GM20431 (cell line): Measurements from ENCODE around the gene CCL21.

ENCODE experiments used
- in situ Hi-C: fragments of 300-500 bp; cut with MseI, MboI; formaldehyde crosslinking; loops from one replicate; pipeline ENCODE4 v1.15.0; 2020; ENCODE audit warnings: low sequenced_read_pairs; ENCODE audit not compliant: unreplicated experiment

Gene CCL21

DNA sequence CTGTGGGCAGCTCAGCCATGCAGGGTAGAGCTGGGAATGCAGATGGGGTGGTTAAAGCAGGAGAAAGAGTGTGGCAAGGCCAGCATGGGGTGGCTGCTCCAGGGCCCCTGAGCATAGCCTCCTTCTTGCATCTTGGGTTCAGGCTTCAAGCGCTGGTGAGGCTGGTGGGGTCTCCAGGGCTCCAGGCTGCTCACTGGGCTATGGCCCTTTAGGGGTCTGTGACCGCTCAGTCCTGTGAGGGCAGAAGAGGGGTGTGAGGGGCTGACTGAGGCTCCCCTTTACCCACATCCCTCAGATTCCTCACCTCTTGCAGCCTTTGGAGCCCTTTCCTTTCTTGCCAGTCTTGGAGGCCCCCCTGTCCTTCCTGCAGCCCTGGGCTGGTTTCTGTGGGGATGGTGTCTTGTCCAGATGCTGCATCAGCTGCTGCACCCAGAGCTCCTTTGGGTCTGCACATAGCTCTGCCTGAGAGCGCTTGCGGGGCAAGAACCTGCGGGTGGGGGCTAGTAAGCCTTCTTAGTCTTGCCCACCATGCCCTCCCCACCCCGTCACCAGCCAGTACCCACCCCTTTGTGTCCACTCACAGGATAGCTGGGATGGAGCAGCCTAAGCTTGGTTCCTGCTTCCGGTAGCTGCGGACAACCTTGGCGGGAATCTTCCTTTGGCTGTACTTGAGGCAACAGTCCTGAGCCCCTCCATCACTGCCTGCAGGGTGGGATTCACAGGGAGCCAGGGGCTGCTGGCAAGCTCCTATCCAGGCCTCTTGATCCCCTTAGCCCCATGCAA lies 549 bp downstream of the CCL21 start:
- in situ Hi-C loops: no loop called here

GRCh38 chr9:34707130-34707529 lies 2.8 kb downstream of the CCL21 start:
- in situ Hi-C loops: no loop called here

DNA sequence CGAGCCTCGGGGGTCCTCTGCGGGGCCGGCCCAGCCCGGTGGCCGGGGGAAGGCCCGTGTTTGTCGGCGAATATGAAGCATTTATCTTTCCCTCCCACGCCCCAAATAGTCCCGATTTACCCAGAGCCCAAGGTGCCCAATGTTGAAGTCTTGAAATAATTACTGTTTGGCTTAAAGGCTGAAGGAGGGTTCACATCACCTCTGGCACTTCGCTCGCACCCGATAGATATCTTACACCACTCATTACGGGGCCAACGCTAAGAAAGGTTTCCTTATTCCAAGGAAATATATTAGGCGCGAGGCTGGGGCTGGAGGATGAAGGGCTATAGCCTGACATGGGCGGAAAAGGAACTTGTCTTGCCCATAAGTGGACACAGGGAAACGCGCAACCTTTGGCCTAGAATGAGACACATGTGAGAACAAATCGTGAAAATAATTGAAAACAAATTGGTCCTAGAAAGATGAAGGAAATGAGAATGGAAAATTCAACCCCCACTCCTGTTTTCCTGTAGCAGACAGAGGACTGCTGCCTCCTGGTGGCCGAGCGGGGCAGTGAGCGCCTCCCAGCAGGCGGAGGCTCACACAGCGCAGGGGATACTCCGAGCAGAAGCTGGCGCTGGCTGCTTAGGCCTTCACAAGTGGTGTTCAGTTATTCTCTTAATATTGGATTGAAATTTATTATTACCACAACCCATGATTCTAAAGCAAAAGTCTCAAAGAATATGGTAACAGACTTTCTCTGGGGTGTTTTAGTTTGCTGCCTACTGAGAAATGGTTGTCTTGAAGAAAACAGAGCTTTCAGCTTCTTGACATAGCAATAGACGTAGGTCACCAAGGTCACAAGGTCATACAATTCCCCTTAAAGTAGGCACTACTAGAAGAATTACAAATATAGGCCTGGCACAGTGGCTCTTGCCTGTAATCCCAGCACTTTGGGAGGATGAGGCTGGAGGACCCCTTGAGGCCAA lies 7.9 kb downstream of the CCL21 start:
- in situ Hi-C loops: no loop called here

DNA sequence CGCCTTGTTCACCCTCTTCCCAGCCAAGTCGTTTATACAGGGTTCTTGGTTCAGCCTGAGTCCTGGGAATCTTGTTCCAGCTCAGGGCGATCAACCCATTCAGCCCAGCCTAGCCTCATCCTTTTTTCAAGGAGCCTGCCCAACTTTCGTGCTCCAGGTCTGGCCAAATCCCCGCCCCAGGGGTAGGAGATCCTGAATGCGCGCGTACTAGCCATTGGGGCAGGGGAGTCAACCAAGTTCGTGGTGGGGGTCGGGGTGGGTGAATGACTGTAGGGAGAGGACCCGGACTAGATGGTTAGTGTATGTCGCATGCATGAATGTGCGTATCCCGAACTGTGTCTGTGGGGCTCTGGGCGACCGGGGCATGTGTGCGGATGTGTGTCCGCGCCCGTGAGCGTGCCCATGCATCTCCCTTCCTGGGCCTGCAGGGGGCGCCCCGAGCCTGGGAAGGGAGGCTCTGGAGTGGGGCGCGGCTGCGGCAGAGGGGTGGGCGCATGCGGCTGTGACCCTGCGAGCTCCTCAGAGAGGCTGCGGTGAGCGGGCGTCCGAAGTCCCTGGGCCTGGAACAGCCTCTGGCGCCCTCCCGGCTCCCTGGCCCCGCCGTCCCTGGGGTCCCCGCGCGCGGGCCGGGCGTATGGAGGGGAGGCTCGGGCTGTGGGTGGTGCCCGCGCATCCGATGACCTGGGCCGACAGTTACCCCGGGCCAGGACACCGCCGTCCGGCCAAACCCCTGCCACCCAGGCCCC lies 8.7 kb downstream of the CCL21 start:
- in situ Hi-C loops: no loop called here

DNA sequence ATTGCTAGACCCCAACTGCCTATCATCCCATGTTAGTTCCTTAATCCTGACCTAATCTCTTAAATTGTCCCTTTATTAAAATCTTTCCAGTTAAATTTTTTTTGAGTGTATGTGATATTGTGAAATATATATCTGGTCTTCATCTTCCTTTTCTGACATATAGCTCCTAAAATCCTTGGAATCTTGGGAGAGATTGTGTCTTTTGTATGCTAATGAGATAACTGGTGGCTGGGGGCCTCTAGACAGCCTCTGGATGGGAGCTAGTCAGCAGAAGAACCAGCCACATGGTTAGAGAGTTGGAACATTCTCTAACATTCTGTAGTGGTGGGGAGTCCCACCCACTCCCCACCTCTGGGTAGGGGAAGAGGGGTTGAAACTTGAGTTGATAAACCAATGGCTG lies 15.1 kb downstream of the CCL21 start:
- in situ Hi-C loops: loop anchor here (25.0 kb wide), 1 partner anchor 92 kb away; no protein-coding TSS in a partner anchor

DNA sequence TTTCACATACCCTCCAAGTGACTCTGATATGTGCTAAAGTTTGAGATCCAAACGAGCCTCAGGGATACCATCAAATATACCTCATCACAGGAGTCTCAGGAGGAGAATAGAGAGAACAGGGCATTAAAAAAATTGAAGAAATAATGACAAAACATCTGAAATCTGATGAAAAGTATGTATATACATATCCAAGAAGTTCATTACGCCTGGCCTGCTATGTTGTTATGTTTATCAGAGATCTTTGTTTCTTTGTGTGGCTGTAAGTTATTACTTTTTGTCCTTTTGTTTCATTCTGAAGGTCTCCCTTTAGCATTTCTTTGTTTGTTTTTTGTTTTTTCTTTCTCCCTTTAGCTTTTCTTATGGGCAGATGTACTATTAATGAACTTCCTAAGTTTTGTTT lies 16.4 kb downstream of the CCL21 start:
- in situ Hi-C loops: loop anchor here (25.0 kb wide), 1 partner anchor 94 kb away; no protein-coding TSS in a partner anchor

DNA sequence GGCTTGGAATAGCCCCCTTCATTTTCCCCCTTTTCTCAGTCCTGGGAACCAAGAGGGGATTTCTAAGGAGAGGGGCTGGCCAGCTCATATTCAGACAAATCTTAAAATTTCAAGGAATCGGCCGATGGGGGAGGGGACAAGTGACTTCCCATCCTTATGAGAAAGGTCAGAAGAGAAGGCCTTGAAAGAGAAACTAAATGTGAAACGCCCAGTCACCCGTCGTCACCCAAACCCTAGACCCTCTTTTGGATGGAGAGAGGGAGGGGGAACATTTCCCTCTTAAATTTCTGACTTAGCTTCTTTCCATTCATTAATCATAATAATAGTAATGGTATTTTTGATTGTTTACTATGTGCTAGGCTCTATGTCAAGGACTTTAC lies 18.0 kb downstream of the CCL21 start:
- in situ Hi-C loops: loop anchor here (25.0 kb wide), 1 partner anchor 95 kb away; no protein-coding TSS in a partner anchor

DNA sequence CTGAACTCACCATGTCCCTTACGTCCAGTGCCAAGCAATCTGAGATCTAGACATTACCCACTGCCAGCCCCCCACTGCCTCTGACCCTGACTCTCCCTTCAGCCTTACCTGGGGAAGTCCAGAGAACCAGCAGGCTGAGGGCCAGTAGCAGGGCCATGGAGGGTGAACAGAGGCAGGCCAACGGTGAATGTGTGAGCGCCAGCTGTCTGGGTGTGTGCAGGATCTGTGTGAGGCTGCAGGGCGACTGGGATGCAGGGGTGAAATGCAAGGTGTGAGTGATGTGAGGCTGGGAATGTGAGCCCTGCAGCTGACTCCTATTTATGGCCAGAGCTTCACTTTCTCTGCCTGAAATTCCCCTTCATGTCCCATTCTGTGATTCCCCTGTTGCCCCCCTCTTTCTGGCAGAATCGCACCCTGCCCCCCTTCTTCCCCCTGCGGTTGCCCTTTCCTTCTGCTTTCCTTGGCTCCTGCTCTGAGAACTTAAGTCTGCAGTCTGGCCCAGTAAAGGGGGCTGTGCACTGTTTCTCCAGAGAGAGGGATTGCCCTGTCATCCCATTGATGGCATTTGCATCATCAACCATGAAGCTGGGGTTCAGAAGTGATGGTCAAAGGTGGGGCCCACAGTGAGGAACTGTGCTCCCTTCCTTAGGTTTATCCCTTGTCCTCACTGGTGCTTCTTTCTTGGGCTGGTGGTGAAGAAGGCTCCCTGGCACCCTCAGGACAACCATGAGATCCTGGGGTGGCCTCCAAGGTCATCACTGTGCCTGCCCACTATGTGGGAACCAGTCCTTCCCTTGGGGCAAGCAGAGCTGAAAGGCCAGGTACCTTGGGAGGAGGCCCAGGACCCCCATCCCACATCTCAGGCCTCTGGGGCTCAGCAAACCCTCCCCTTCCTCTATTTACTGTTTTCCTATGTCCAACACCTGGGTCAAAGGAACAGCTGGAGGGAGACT lies 18.7 kb downstream of the CCL21 start, which contains the start of gene CCL19:
CCL19 (minus strand) TSS at position 294 of the 953 bp plus-strand sequence; CDS start at position 157, 137 bp downstream.
- in situ Hi-C loops: loop anchor here (25.0 kb wide), 1 partner anchor 96 kb away; no protein-coding TSS in a partner anchor

GRCh38 chr9:34689512-34689911 lies 20.4 kb downstream of the CCL21 start:
- in situ Hi-C loops: loop anchor here (25.0 kb wide), 1 partner anchor 98 kb away; no protein-coding TSS in a partner anchor

GRCh38 chr9:34689116-34689470 lies 20.8 kb downstream of the CCL21 start:
- in situ Hi-C loops: loop anchor here (25.0 kb wide), 1 partner anchor 98 kb away; no protein-coding TSS in a partner anchor

DNA sequence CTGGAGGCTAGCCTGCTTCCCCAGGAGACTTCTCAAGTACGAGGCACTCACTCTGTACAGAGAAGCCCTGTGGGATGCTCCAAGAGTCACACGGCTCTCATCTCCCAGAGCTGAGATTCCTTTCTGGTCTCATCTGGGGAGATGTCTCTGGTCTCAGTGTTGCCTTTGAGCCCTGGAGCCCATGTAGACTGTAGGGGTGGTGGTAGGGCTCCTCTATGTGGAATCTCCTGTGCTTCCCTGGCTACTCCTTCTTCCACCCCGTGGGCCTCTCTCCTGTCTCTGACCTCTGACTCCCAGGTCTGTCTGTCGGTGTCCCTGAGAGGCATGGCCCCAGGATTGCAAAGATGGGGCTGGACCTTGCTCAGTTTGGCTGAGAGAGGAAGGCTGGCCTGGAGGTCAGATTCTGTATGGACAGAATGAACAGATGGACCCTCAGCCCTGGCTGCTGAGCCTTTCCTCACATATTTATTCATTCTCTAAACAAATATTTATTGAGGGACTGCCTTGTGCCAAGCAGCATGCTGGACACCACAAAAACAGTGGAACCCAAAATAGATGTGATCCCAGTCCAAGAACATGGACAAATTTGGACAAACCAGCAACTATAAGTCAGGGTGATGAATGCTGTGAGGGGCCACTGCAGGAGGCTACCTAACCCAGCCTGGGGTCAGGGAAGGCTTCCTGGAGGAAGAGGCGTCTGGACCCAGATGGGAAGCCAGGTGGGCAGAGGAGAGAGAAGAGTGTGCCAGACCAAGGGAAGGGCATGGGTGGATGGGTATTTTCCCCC lies 21.4 kb downstream of the CCL21 start:
- in situ Hi-C loops: loop anchor here (25.0 kb wide), 1 partner anchor 99 kb away; no protein-coding TSS in a partner anchor

- in situ Hi-C loops: loop anchor here (25.0 kb wide), 1 partner anchor 100 kb away; no protein-coding TSS in a partner anchor
Measured at GRCh38 chr9:34687276-34688030, 22.5 kb downstream of the CCL21 start.

GRCh38 chr9:34686732-34687131 lies 23.2 kb downstream of the CCL21 start:
- in situ Hi-C loops: loop anchor here (25.0 kb wide), 1 partner anchor 101 kb away; no protein-coding TSS in a partner anchor

GRCh38 chr9:34686231-34686630 lies 23.7 kb downstream of the CCL21 start:
- in situ Hi-C loops: loop anchor here (25.0 kb wide), 1 partner anchor 101 kb away; no protein-coding TSS in a partner anchor

DNA sequence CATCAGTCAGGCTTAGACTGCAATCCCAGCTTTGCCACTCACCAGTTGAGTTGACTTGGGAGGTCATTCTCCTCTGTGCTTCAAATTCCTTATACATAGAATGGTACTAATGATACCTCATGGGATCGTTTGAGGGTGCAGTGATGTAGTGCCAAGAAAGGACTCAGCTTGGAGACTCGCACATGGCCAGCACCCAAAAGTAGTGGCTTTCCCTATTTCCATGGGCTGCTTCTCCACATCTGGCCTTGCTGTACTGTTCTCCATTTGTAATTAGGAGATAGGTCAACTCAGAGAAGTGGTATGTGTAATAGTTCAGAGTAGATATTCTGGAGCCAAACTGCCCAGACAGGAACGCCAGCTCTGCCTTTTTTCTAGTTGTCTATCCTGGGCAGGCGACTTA lies 24.3 kb downstream of the CCL21 start:
- in situ Hi-C loops: loop anchor here (25.0 kb wide), 1 partner anchor 102 kb away; no protein-coding TSS in a partner anchor

DNA sequence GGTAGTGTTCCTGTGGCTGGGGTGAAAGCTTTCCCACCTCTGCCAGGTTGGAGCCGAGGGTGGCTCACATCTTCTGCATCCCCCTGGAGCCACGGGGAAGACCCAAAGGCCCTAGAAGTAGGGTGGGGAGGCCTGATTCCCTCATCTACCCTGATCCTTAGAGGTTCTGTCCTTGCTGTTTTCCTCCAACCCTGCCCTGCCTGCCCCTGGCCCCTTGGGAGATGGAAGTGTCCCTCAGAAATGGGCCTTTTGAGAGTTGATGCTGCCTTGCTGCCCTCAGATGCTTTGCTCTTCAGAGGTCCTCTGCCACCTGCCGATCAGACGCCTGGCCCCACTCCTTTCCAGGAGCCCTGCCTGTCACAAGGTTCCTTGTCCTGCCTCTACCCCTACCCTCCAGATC lies 25.1 kb downstream of the CCL21 start:
- in situ Hi-C loops: loop anchor here (25.0 kb wide), 1 partner anchor 102 kb away; no protein-coding TSS in a partner anchor

DNA sequence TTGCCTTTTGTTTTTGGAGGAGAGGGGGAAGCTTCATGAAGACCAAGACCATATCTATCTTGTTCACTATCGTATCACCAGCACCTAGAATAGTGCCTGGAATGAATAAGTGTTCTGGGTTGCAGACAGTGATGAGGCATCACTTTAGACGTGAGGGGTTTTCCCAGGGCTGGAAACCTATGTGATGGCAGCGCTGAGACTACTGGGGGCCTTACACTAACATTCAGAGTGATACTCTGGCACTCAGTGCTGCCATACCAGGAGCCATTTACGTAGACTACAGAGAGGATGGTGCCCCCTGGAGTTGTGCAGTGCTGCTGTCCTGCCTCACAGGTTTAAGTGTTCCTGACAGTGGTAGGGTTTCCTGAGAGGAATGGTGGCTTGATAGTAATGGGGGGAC lies 25.8 kb downstream of the CCL21 start:
- in situ Hi-C loops: loop anchor here (25.0 kb wide), 1 partner anchor 103 kb away; no protein-coding TSS in a partner anchor
